Measurements from ENCODE around the gene GNG7.
"Not testable (repeated sequence)": the region's sequence is repeated elsewhere in the genome, so short reads cannot be mapped to it uniquely, and the experiment has no call there.

Gene GNG7

GRCh38 chr19:2495130-2495641, 207.3 kb downstream of the GNG7 start:
- DNase-seq = no peak

GRCh38 chr19:2494447-2495129, 207.9 kb downstream of the GNG7 start:
- DNase-seq = no peak

GRCh38 chr19:2494084-2494446, 208.4 kb downstream of the GNG7 start:
- DNase-seq = no peak

GRCh38 chr19:2493448-2493847, 209.0 kb downstream of the GNG7 start:
- DNase-seq = not testable (repeated sequence)

- no peak for DNase-seq
Measured at GRCh38 chr19:2492870-2493269, 209.6 kb downstream of the GNG7 start.

- DNase-seq = no peak
Measured at GRCh38 chr19:2491130-2491801, 211.2 kb downstream of the GNG7 start.

GRCh38 chr19:2490659-2491058, 211.8 kb downstream of the GNG7 start:
- no peak for DNase-seq

GRCh38 chr19:2488942-2489731, 213.4 kb downstream of the GNG7 start:
- DNase-seq = no peak

GRCh38 chr19:2488405-2488941, 214.0 kb downstream of the GNG7 start:
- no peak for DNase-seq

- no peak for DNase-seq
Measured at GRCh38 chr19:2487842-2488241, 214.7 kb downstream of the GNG7 start.

- DNase-seq = no peak
Measured at GRCh38 chr19:2487090-2487489, 215.4 kb downstream of the GNG7 start.

GRCh38 chr19:2485428-2485827, 217.1 kb downstream of the GNG7 start:
- no peak for DNase-seq

GRCh38 chr19:2484178-2484937, 218.1 kb downstream of the GNG7 start:
- no peak for DNase-seq

- DNase-seq = no peak
Measured at GRCh38 chr19:2483484-2484151, 218.9 kb downstream of the GNG7 start.

- DNase-seq = no peak
Measured at GRCh38 chr19:2483084-2483483, 219.4 kb downstream of the GNG7 start.

- DNase-seq = no peak
Measured at GRCh38 chr19:2482354-2483038, 220.0 kb downstream of the GNG7 start.

GRCh38 chr19:2481466-2481865, 221.0 kb downstream of the GNG7 start:
- DNase-seq = no peak

- DNase-seq = no peak
Measured at GRCh38 chr19:2479556-2480194, 222.8 kb downstream of the GNG7 start.

- no peak for DNase-seq
Measured at GRCh38 chr19:2478756-2479555, 223.5 kb downstream of the GNG7 start.

GRCh38 chr19:2478278-2478755, 224.2 kb downstream of the GNG7 start:
- DNase-seq = peak; percentile 58
